HL-60 (cell line): ENCODE data around the gene GFAP.
A peak's percentile ranks its signal among the peaks of the same experiment; 100 is the strongest.

Experiments used
- DNase-seq, 2 experiments: peaks; one replicate each; pipeline ENCODE4 v3.0.0-alpha.2; 2010 to 2020; ENCODE audit warnings: low read depth in 1 of 2, low spot score in 1 of 2
- H3K27ac ChIP-seq: fragments of 250-450 bp; sonication (Bioruptor Pico); replicated peaks from 2 replicates; pipeline ENCODE4 v1.5.1; 2020; ENCODE audit warnings: mild to moderate bottlenecking, moderate library complexity
- H3K27me3 ChIP-seq: fragments of 250-450 bp; sonication (Bioruptor Pico); 2 replicates; pipeline ENCODE4 v1.5.1; 2021; ENCODE audit warnings: mild to moderate bottlenecking, moderate library complexity; ENCODE audit not compliant: insufficient read depth, poor library complexity, severe bottlenecking
- H3K4me3 ChIP-seq: replicated peaks from 2 replicates; pipeline ENCODE4 v1.5.1; 2011; ENCODE audit warnings: mild to moderate bottlenecking, control low read depth, low read length; ENCODE audit not compliant: insufficient read depth
- GABPA ChIP-seq: IDR thresholded peaks from 2 replicates; pipeline ENCODE4 v1.6.1; 2012; ENCODE audit warnings: low read depth
- POLR2AphosphoS5 ChIP-seq: IDR thresholded peaks from 2 replicates; pipeline ENCODE4 v1.6.1; 2012; ENCODE audit warnings: low read depth
- SPI1 ChIP-seq: IDR thresholded peaks from 2 replicates; pipeline ENCODE4 v1.6.1; 2012; ENCODE audit warnings: low read depth, mild to moderate bottlenecking, borderline replicate concordance
- TF ChIP-seq, protein P1 (sequence below): IDR thresholded peaks from 2 replicates; pipeline ENCODE4 v1.6.1; 2012; ENCODE audit warnings: low read depth; ENCODE audit not compliant: insufficient replicate concordance
- TF ChIP-seq, protein P2 (sequence below): IDR thresholded peaks from one replicate; pipeline ENCODE4 v1.5.1; 2011; ENCODE audit warnings: low read length, control low read depth, inconsistent platforms; ENCODE audit not compliant: insufficient read depth

Gene GFAP

DNA sequence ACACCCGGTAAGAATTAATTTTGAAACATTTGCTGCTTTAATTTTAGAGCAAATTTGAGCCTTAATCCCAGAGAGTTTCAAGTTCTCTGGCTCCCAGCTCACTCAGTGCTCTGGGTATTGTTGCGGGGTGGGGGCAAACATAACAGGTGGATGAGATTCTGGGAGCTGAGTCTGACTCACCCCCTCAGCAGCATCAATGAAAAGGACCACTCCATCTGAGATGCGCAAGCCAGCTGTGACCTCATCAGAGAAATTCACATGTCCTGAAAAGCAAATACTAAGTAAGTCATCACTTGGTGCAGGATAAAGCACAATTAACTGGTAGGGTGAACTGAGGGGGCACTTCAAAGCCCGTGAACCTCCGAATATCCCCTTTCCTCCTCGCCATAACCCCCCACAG, 35.9 kb downstream of the GFAP start:
- TF ChIP-seq POLR2AphosphoS5 (no peak), GABPA (no peak), SPI1 (no peak)
- TF ChIP-seq, protein P1, sequence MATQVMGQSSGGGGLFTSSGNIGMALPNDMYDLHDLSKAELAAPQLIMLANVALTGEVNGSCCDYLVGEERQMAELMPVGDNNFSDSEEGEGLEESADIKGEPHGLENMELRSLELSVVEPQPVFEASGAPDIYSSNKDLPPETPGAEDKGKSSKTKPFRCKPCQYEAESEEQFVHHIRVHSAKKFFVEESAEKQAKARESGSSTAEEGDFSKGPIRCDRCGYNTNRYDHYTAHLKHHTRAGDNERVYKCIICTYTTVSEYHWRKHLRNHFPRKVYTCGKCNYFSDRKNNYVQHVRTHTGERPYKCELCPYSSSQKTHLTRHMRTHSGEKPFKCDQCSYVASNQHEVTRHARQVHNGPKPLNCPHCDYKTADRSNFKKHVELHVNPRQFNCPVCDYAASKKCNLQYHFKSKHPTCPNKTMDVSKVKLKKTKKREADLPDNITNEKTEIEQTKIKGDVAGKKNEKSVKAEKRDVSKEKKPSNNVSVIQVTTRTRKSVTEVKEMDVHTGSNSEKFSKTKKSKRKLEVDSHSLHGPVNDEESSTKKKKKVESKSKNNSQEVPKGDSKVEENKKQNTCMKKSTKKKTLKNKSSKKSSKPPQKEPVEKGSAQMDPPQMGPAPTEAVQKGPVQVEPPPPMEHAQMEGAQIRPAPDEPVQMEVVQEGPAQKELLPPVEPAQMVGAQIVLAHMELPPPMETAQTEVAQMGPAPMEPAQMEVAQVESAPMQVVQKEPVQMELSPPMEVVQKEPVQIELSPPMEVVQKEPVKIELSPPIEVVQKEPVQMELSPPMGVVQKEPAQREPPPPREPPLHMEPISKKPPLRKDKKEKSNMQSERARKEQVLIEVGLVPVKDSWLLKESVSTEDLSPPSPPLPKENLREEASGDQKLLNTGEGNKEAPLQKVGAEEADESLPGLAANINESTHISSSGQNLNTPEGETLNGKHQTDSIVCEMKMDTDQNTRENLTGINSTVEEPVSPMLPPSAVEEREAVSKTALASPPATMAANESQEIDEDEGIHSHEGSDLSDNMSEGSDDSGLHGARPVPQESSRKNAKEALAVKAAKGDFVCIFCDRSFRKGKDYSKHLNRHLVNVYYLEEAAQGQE: no peak
- TF ChIP-seq, protein P2, sequence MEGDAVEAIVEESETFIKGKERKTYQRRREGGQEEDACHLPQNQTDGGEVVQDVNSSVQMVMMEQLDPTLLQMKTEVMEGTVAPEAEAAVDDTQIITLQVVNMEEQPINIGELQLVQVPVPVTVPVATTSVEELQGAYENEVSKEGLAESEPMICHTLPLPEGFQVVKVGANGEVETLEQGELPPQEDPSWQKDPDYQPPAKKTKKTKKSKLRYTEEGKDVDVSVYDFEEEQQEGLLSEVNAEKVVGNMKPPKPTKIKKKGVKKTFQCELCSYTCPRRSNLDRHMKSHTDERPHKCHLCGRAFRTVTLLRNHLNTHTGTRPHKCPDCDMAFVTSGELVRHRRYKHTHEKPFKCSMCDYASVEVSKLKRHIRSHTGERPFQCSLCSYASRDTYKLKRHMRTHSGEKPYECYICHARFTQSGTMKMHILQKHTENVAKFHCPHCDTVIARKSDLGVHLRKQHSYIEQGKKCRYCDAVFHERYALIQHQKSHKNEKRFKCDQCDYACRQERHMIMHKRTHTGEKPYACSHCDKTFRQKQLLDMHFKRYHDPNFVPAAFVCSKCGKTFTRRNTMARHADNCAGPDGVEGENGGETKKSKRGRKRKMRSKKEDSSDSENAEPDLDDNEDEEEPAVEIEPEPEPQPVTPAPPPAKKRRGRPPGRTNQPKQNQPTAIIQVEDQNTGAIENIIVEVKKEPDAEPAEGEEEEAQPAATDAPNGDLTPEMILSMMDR: no peak
- Histone ChIP-seq H3K4me3 (no peak overlapping the region), H3K27ac (no peak overlapping the region), H3K27me3 (no peaks in the 10 kb centered on the region)
- no peak for DNase-seq

DNA sequence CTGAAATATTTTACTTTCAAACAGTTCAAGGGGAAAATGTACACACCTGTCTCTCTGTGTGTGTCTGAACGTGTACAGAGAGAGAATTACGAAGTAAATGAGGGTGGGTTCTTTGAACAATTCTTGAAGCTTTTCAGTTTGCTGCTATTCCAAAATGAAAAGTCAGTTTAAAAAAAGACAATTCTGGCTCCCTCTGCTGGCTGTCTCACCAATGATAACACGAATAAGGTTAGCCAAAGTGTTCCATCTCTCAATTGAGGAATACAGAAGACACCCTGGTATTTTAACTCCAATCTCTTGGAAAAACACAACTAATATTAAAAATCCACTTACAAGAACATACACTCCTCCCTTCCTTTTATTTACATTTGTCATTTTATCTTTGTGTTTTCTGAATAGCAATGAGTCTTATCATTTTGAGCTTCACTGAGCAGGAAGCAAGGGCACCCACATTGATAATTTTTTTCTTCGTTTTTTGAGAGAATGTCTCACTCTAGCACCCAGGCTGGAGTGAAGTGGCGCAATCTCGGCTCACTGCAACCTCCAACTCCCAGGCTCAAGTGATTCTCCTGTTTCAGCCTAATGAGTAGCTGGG, 36.6 kb downstream of the GFAP start:
- peak in 1 of 2 experiments; percentile 13 for DNase-seq
- Histone ChIP-seq H3K27me3 (no peaks in the 10 kb centered on the region), H3K4me3 (no peak overlapping the region), H3K27ac (no peak overlapping the region; the same call in 1 of the 2 replicates)
- TF ChIP-seq, protein P1: no peak
- TF ChIP-seq, protein P2: peak; percentile 29

DNA sequence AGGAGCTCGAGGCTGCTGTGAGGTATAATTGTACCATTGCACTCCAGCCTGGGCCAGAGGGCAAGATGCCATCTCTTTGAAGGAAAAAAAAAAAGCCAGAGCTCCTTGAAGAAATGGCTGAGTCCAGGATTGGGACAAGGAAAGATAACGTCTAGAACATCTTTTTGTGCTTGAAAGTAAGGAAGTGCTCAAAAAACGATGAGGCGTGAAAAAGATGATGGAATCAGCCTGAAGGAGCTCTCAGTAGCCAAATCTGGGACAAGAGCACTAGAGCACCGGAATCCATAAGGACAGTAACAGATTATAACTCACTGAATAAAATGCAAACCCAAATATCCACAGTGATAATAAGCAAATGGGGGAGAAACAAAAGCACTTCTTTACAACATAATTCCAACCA, 38.2 kb downstream of the GFAP start:
- no peaks in the 10 kb centered on the region for H3K27me3 ChIP-seq

More for the DNA sequence above, 38.2 kb downstream of the GFAP start:
- no peak for DNase-seq
- Histone ChIP-seq H3K27ac (no peak overlapping the region), H3K4me3 (no peak overlapping the region)
- TF ChIP-seq POLR2AphosphoS5 (no peak), GABPA (no peak), SPI1 (no peak)
- TF ChIP-seq, protein P2: no peak
- TF ChIP-seq, protein P1: no peak
